PC-3 (cell line): ENCODE data around the gene MAP2. TPM values are rescaled to one million over a fixed set of nuclear protein-coding genes. Genes with fewer than 3 reads are reported as not detected.

Experiments used
- ATAC-seq: fragments of 200-7000 bp; cut with Tn5 transposase; 2 replicates; pipeline ENCODE4 v1.9.1; 2020; ENCODE audit warnings: mild to moderate bottlenecking, moderate library complexity
- BruUV-seq: library from RNA; stranded (reverse); fragments of 400-500 nt; replicated peaks from 2 replicates; lab custom pipeline; 2021; lab: Mats Ljungman, UMichigan
- CTCF ChIA-PET: fragments of 300-600 bp; sonication (Branson Sonifier 250); formaldehyde crosslinking; loops from one replicate; lab custom pipeline; 2022; ENCODE audit warnings: antibody characterized with exemption; lab: Charles Lee
- POLR2A ChIA-PET: fragments of 300-600 bp; sonication (Branson Sonifier 250); formaldehyde crosslinking; loops from one replicate; lab custom pipeline; 2022; ENCODE audit warnings: antibody characterized with exemption; ENCODE audit not compliant: unreplicated experiment; lab: Charles Lee
- DNase-seq: peaks from one replicate; pipeline ENCODE4 v3.0.0-alpha.2; 2015
- H2AFZ ChIP-seq: fragments of 300-600 bp; sonication (generic); 2 replicates; pipeline ENCODE4 v1.6.0; 2016; ENCODE audit warnings: antibody characterized with exemption, low read length
- H3F3A ChIP-seq: fragments of 300-600 bp; sonication (generic); one replicate; pipeline ENCODE4 v1.6.0; 2017; ENCODE audit warnings: antibody characterized with exemption, low read length, control low read depth, mild to moderate bottlenecking; ENCODE audit not compliant: unreplicated experiment
- H3K27ac ChIP-seq: fragments of 300-600 bp; sonication (generic); 2 replicates; pipeline ENCODE4 v1.5.1; 2016; ENCODE audit warnings: mild to moderate bottlenecking, low read length
- H3K27me3 ChIP-seq: fragments of 300-600 bp; sonication (generic); 2 replicates; pipeline ENCODE4 v1.6.1; 2016; ENCODE audit warnings: low read length, mixed read lengths
- H3K36me3 ChIP-seq: fragments of 300-600 bp; sonication (generic); 2 replicates; pipeline ENCODE4 v1.6.1; 2016; ENCODE audit warnings: low read depth, mixed run types, low read length, mixed read lengths
- H3K4me1 ChIP-seq: fragments of 300-600 bp; sonication (generic); 2 replicates; pipeline ENCODE4 v1.5.1; 2016; ENCODE audit warnings: low read length; ENCODE audit not compliant: insufficient read depth
- H3K4me2 ChIP-seq: fragments of 300-600 bp; sonication (generic); 2 replicates; pipeline ENCODE4 v1.6.0; 2016; ENCODE audit warnings: low read length
- H3K4me3 ChIP-seq: fragments of 300-600 bp; sonication (generic); 2 replicates; pipeline ENCODE4 v1.5.1; 2016; ENCODE audit warnings: mild to moderate bottlenecking, low read length, mixed read lengths
- H3K79me2 ChIP-seq: fragments of 300-600 bp; sonication (generic); 2 replicates; pipeline ENCODE4 v1.6.1; 2017; ENCODE audit warnings: low read length, mixed read lengths
- H3K9ac ChIP-seq: fragments of 300-600 bp; sonication (generic); 2 replicates; pipeline ENCODE4 v1.6.0; 2016; ENCODE audit warnings: mild to moderate bottlenecking, low read length
- H3K9me2 ChIP-seq: fragments of 300-600 bp; sonication (generic); replicated peaks from 2 replicates; pipeline ENCODE4 v1.6.1; 2016; ENCODE audit warnings: mixed run types, low read length, mixed read lengths
- H3K9me3 ChIP-seq: fragments of 300-600 bp; sonication (generic); 2 replicates; pipeline ENCODE4 v1.6.1; 2016; ENCODE audit warnings: low read length, mixed read lengths
- H4K20me1 ChIP-seq: fragments of 300-600 bp; sonication (generic); 2 replicates; pipeline ENCODE4 v1.6.1; 2016; ENCODE audit warnings: low read length, mixed read lengths
- EZH2 ChIP-seq: fragments of 300-600 bp; sonication (generic); IDR thresholded peaks from one replicate; pipeline ENCODE4 v1.6.1; 2017; ENCODE audit warnings: antibody characterized with exemption, mild to moderate bottlenecking, low read length; ENCODE audit not compliant: unreplicated experiment
- EZH2phosphoT487 ChIP-seq: fragments of 300-600 bp; sonication (generic); IDR thresholded peaks from 2 replicates; pipeline ENCODE4 v1.6.1; 2018; ENCODE audit warnings: mild to moderate bottlenecking, antibody characterized with exemption, low read length, borderline replicate concordance
- intact Hi-C: fragments of 100-400 bp; cut with micrococcal nuclease; formaldehyde crosslinking; loops from 2 replicates; pipeline ENCODE4 v1.9.0; 2023
- total RNA-seq: library from RNA; depleted of rRNA; stranded (reverse); fragments of >200 nt; gene quantifications from 2 replicates; pipeline ENCODE4 v1.2.3, GENCODE V29; 2014
- TF ChIP-seq, protein P1 (sequence below): fragments of 300-600 bp; sonication (generic); conservative IDR thresholded peaks from 2 replicates; pipeline ENCODE4 v1.5.1; 2017; ENCODE audit warnings: antibody characterized with exemption, low read depth, mild to moderate bottlenecking, low read length

Gene MAP2
- total RNA-seq, 1 experiment from 2014 or later: 2.1 TPM

DNA sequence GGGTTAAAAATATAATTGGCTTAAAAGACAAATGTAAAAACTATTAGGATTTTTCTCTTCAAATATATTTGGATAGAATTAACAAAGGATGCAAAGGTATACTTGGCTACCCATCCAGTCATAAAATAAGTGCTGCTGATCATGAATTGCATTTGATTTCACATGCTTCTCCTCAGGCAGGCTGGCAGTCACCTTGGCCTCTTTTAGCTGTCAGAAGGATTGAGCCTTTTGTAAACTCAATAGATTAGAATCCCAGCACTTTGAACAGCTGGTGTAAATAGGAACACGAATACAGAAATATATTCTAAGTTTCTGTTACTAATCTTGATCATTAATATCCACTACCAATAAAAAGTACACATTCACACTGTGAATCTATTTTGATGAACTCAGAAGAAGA lies 178.4 kb downstream of the MAP2 start:
- no peaks in the 10 kb centered on the region for H4K20me1 ChIP-seq
- H2AFZ ChIP-seq: no peak overlapping the region
- no peaks in the 10 kb centered on the region for H3K79me2 ChIP-seq
- H3K27ac ChIP-seq: no peak overlapping the region
- ChIA-PET POLR2A (no interaction called here), CTCF (no interaction called here)
- no peak overlapping the region for H3K4me2 ChIP-seq
- H3K4me3 ChIP-seq: no peak overlapping the region
- H3K9me2 ChIP-seq: no peaks in the 10 kb centered on the region
- intact Hi-C loops: no loop called here
- no TSS peak for BruUV-seq
- no peaks in the 10 kb centered on the region for H3K9me3 ChIP-seq
- H3K9ac ChIP-seq: no peak overlapping the region
- no peak for DNase-seq
- no peak for ATAC-seq
- peaks cover 19% of the 10 kb centered on the region; the same call in 1 of the 2 replicates for H3K27me3 ChIP-seq
- TF ChIP-seq, protein P1, sequence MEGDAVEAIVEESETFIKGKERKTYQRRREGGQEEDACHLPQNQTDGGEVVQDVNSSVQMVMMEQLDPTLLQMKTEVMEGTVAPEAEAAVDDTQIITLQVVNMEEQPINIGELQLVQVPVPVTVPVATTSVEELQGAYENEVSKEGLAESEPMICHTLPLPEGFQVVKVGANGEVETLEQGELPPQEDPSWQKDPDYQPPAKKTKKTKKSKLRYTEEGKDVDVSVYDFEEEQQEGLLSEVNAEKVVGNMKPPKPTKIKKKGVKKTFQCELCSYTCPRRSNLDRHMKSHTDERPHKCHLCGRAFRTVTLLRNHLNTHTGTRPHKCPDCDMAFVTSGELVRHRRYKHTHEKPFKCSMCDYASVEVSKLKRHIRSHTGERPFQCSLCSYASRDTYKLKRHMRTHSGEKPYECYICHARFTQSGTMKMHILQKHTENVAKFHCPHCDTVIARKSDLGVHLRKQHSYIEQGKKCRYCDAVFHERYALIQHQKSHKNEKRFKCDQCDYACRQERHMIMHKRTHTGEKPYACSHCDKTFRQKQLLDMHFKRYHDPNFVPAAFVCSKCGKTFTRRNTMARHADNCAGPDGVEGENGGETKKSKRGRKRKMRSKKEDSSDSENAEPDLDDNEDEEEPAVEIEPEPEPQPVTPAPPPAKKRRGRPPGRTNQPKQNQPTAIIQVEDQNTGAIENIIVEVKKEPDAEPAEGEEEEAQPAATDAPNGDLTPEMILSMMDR: no peak
- TF ChIP-seq EZH2phosphoT487 (no peak), EZH2 (no peak)
- H3K36me3 ChIP-seq: no peaks in the 10 kb centered on the region
- H3K4me1 ChIP-seq: no peaks in the 10 kb centered on the region
- H3F3A ChIP-seq: no peaks in the 10 kb centered on the region

DNA sequence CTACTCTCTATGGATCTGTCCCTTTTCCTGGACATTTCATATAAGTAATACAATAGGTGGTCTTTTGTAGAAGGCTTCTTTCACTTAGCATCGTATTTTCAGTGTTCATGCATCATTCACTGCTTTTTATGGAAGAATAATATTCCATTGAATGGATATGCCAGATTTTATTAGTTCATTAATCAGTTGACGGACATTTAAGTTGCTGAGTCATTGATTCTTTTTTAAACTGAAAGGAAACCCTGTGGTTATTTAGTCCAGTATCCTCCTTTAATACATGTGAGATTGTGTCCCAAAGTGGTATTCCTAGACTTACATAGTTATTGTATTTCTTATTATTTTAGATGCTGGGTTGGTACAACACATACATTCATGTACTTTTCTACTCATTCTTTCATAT lies 185.7 kb downstream of the MAP2 start:
- POLR2A ChIA-PET: no interaction called here
- CTCF ChIA-PET: interaction anchor here (0.6 kb wide), 1 partner anchor 258 kb away, joined by 7 read pairs; no protein-coding TSS in a partner anchor
- intact Hi-C loops: no loop called here

DNA sequence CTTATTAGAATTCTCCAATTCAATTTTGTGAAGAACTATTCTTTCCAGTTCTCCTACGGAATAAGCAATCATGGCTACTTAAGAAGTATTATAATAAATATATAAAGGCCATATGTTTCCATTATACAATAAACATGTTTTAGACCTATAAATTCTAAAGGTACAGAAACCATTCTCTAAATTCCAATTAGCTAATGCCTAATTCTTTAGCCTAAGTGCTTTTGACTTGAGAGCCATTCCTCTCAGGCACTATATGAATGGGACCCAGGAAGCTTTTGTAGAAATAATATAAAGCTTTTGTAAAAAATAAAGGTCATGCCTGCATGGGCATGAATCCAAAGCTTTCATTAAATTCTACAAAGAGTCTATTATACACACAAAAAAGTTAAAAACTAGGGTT lies 186.8 kb downstream of the MAP2 start:
- H3K36me3 ChIP-seq: no peaks in the 10 kb centered on the region
- no peaks in the 10 kb centered on the region for H3K9me2 ChIP-seq
- no peaks in the 10 kb centered on the region for H4K20me1 ChIP-seq
- BruUV-seq: no TSS peak
- intact Hi-C loops: no loop called here
- H3K4me2 ChIP-seq: no peak overlapping the region
- DNase-seq (no peak), ATAC-seq (no peak)
- TF ChIP-seq EZH2phosphoT487 (no peak), EZH2 (no peak)
- TF ChIP-seq, protein P1: no peak
- POLR2A ChIA-PET: no interaction called here
- no peaks in the 10 kb centered on the region for H3K27me3 ChIP-seq
- H2AFZ ChIP-seq: no peak overlapping the region
- H3K27ac ChIP-seq: no peak overlapping the region
- H3K4me3 ChIP-seq: no peak overlapping the region
- H3K9me3 ChIP-seq: no peaks in the 10 kb centered on the region
- H3K79me2 ChIP-seq: no peaks in the 10 kb centered on the region
- no peaks in the 10 kb centered on the region for H3F3A ChIP-seq
- H3K9ac ChIP-seq: no peak overlapping the region
- H3K4me1 ChIP-seq: no peaks in the 10 kb centered on the region
- CTCF ChIA-PET: interaction anchor here (0.6 to 0.7 kb wide), 2 partner anchors 1234 to 1768 kb away, joined by 3 to 7 read pairs; no protein-coding TSS in a partner anchor

More for the DNA sequence above, 185.7 kb downstream of the MAP2 start:
- H3K4me1 ChIP-seq: no peaks in the 10 kb centered on the region
- no peak for DNase-seq
- no peak overlapping the region for H2AFZ ChIP-seq
- no peak overlapping the region for H3K27ac ChIP-seq
- no peak for ATAC-seq
- H3K79me2 ChIP-seq: no peaks in the 10 kb centered on the region
- no peak overlapping the region for H3K4me2 ChIP-seq
- no peaks in the 10 kb centered on the region for H3K9me3 ChIP-seq
- BruUV-seq: no TSS peak
- H3F3A ChIP-seq: no peaks in the 10 kb centered on the region
- no peaks in the 10 kb centered on the region for H3K36me3 ChIP-seq
- no peak overlapping the region for H3K4me3 ChIP-seq
- 0 out of 2 replicates have a peak, but pooled peaks cover 2% of the 10 kb centered on the region for H3K27me3 ChIP-seq
- H4K20me1 ChIP-seq: no peaks in the 10 kb centered on the region
- TF ChIP-seq, protein P1: no peak
- TF ChIP-seq EZH2phosphoT487 (no peak), EZH2 (no peak)
- no peak overlapping the region for H3K9ac ChIP-seq
- no peaks in the 10 kb centered on the region for H3K9me2 ChIP-seq
